ENCODE measurements around the gene FYCO1. TPM values are rescaled to one million over a fixed set of nuclear protein-coding genes. Genes with fewer than 3 reads are reported as not detected.

Gene FYCO1
- total and polyA plus RNA-seq, 7 donors = 8.4 to 115 (median 72.1) TPM

DNA sequence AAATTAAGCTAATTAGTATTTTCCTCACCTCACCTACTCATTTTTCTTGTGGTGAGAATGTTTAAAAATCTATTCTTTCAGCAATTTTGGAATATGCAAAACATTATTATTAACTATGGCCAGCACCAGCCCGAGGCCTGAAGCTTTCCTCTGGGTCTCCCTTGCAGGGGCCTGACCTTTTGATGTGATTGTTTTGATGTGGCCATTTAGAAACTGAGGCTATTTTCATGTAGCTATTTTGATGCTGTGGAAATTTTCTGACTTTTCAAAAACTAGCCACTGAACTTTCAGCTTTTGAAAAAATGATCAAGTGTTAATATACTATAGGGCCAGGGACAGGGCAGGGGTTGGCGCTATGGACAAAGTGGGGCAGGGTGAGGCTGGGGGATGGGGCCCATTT is 117.5 kb downstream of the FYCO1 start:
- WGBS, 2 donors = 82 to 91% methylated on average over 2 of the region's 2 CpGs
- Histone ChIP-seq H3K4me3 (no peak overlapping the region), H3K36me3 (no peaks in the 10 kb centered on the region), H3K27me3 (no peaks in the 10 kb centered on the region), H3K9me3 (no peaks in the 10 kb centered on the region), H3K27ac (no peak overlapping the region), H3K4me1 (no peaks in the 10 kb centered on the region)
- no peak for TF ChIP-seq EP300 (IDR thresholded peaks at IDR 0.05)
- TF ChIP-seq POLR2AphosphoS5 (IDR thresholded peaks at IDR 0.05) = no peak
- TF ChIP-seq POLR2A (IDR thresholded peaks at IDR 0.05) = no peak
- TF ChIP-seq CTCF (IDR thresholded peaks at IDR 0.05) = no peak
- no peak for DNase-seq
- intact Hi-C loops (cut with DNase I) = no loop called here

DNA sequence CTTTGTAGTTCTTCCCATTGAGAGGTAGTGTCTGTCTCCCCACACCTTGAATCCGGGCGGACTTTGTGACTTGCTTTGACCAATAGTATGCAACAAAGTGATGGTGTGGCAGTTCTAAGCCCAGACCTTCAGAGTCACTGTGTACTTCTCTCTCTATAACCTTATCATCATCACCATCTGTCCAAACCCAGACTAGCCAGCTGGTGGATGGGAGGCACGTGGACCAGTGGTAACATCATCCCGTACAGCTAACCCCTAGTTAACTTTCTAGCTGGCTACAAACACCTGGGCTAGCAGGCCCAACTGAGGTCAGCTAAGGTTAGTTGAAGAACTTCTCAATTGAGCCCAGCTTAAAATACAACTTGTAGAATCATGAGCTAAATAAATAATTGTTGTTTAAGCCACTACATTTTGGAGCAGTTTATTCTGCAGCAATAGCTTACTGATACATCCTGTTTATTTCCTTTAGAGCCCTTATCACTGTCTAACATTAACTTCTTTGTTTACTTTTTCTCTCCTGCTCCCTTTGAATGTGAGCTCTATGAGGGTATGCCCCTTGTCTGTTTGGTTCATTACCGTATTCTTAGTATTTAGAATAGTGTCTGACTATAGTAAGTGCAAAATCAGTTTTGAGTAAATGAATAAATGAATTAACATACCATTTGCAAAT is 120.8 kb downstream of the FYCO1 start:
- intact Hi-C loops (cut with DNase I) = no loop called here
- no peak for DNase-seq
- WGBS, 2 donors = 72 to 84% methylated on average over 5 of the region's 5 CpGs

GRCh38 chr3:45873638-45874037 is 122.0 kb downstream of the FYCO1 start:
- no peak for TF ChIP-seq POLR2A (IDR thresholded peaks at IDR 0.05)
- TF ChIP-seq POLR2AphosphoS5 (IDR thresholded peaks at IDR 0.05) = no peak
- TF ChIP-seq CTCF (IDR thresholded peaks at IDR 0.05) = no peak
- no peak for TF ChIP-seq EP300 (IDR thresholded peaks at IDR 0.05)
- no peaks in the 10 kb centered on the region for H3K9me3 ChIP-seq
- intact Hi-C loops (cut with DNase I) = no loop called here
- WGBS, 2 donors = 83 to 88% methylated on average over 4 of the region's 4 CpGs
- no peaks in the 10 kb centered on the region for H3K27me3 ChIP-seq
- no peak for DNase-seq
- H3K27ac ChIP-seq = no peak overlapping the region
- no peaks in the 10 kb centered on the region for H3K36me3 ChIP-seq
- no peaks in the 10 kb centered on the region for H3K4me1 ChIP-seq
- H3K4me3 ChIP-seq = no peak overlapping the region

More for the DNA sequence above, 120.8 kb downstream of the FYCO1 start:
- Histone ChIP-seq H3K36me3 (no peaks in the 10 kb centered on the region), H3K9me3 (no peaks in the 10 kb centered on the region), H3K27ac (no peak overlapping the region), H3K4me3 (no peak overlapping the region), H3K27me3 (no peaks in the 10 kb centered on the region), H3K4me1 (no peaks in the 10 kb centered on the region)
- TF ChIP-seq CTCF (IDR thresholded peaks at IDR 0.05) (no peak), POLR2A (IDR thresholded peaks at IDR 0.05) (no peak), POLR2AphosphoS5 (IDR thresholded peaks at IDR 0.05) (no peak), EP300 (IDR thresholded peaks at IDR 0.05) (no peak)

GRCh38 chr3:45873036-45873435 is 122.6 kb downstream of the FYCO1 start:
- Histone ChIP-seq H3K27ac (no peak overlapping the region), H3K4me1 (no peaks in the 10 kb centered on the region), H3K4me3 (no peak overlapping the region), H3K9me3 (no peaks in the 10 kb centered on the region), H3K36me3 (no peaks in the 10 kb centered on the region), H3K27me3 (no peaks in the 10 kb centered on the region)
- no peak for TF ChIP-seq POLR2A (IDR thresholded peaks at IDR 0.05)
- no peak for TF ChIP-seq EP300 (IDR thresholded peaks at IDR 0.05)
- no peak for TF ChIP-seq POLR2AphosphoS5 (IDR thresholded peaks at IDR 0.05)
- TF ChIP-seq CTCF (IDR thresholded peaks at IDR 0.05) = no peak
- no peak for DNase-seq
- intact Hi-C loops (cut with DNase I) = no loop called here

- no peak for TF ChIP-seq POLR2A (IDR thresholded peaks at IDR 0.05)
- TF ChIP-seq POLR2AphosphoS5 (IDR thresholded peaks at IDR 0.05) = no peak
- TF ChIP-seq CTCF (IDR thresholded peaks at IDR 0.05) = no peak
- no peak for TF ChIP-seq EP300 (IDR thresholded peaks at IDR 0.05)
- 66 to 83% methylated on average over 2 of the region's 2 CpGs for WGBS, 2 donors
- DNase-seq = no peak
- intact Hi-C loops (cut with DNase I) = no loop called here
- no peak overlapping the region for H3K4me3 ChIP-seq
- H3K27me3 ChIP-seq = no peaks in the 10 kb centered on the region
- no peak overlapping the region for H3K27ac ChIP-seq
- H3K9me3 ChIP-seq = no peaks in the 10 kb centered on the region
- H3K4me1 ChIP-seq = no peaks in the 10 kb centered on the region
- H3K36me3 ChIP-seq = no peaks in the 10 kb centered on the region
Observed at GRCh38 chr3:45872569-45872968, 123.1 kb downstream of the FYCO1 start.
